ENCODE results near the gene ELANE. TPM values are rescaled to one million over a fixed set of nuclear protein-coding genes. Genes with fewer than 3 reads are reported as not detected.

Gene ELANE
- total RNA-seq = not detected in 2 replicates

DNA sequence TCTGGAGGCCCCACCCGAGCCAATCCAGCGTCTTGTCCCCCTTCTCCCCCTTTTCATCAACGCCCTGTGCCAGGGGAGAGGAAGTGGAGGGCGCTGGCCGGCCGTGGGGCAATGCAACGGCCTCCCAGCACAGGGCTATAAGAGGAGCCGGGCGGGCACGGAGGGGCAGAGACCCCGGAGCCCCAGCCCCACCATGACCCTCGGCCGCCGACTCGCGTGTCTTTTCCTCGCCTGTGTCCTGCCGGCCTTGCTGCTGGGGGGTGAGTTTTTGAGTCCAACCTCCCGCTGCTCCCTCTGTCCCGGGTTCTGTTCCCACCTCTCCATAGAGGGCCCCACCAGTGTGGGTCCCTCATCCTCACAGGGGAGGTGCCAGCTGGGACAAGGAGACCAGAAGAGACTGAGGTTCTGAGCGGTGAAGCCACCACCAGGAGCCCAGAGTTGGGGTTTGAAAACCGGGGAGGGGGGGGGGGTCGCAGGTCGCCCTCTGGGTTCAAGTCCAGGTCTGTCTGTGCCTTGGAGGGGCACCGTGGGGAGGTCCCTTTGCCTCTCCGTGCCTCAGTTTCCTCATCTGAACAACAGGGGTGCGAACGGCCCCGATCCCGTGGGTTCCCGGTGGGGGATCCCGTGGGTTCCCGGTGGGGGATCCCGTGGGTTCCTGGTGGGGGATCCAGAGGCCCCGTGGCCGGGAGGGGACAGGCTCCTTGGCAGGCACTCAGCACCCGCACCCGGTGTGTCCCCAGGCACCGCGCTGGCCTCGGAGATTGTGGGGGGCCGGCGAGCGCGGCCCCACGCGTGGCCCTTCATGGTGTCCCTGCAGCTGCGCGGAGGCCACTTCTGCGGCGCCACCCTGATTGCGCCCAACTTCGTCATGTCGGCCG, at the start of gene ELANE:
Gene ELANE, plus strand, starts transcription at position 168 of the 878 bp plus-strand sequence. Its CDS starts 26 bp downstream, at position 194.
- intact Hi-C loops (cut with micrococcal nuclease) = no loop called here

DNA sequence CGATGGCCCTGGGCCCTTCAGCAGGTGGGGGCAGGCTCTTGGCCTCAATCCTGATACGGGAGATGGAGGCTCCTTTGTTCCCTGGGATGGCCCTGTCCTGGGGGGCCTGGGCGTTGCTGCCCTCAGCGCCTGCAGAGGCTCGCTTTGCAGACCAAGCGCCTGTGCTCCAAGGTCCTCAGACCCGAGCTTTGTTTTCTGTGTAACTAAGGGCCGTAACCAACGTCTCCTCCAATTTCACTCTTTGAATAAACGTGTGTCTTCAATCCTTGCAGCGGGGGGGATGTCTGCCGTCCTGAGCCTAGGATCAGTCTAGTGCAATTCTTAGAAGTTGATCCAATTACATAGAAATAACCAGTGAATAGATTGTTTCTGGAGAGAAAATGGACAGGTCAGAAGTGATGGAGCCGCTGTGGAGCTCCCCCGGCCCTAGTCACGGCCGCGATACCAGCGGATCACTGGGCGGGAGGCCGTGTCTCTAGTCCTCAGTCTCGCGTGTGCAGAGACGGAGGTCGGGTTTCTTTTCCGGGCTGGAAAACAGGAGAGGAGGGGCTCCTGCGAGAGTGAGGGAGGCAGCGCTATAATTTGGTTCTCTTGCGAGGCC, 49.5 kb upstream of the ELANE start:
- intact Hi-C loops (cut with micrococcal nuclease) = no loop called here

- intact Hi-C loops (cut with micrococcal nuclease) = no loop called here
These were observed 49.0 kb upstream of the ELANE start for GRCh38 chr19:803099-803561.

- intact Hi-C loops (cut with micrococcal nuclease) = no loop called here
These were observed 48.3 kb upstream of the ELANE start for GRCh38 chr19:803686-804418.

- intact Hi-C loops (cut with micrococcal nuclease) = no loop called here
These were observed 47.5 kb upstream of the ELANE start for GRCh38 chr19:804419-805165.

DNA sequence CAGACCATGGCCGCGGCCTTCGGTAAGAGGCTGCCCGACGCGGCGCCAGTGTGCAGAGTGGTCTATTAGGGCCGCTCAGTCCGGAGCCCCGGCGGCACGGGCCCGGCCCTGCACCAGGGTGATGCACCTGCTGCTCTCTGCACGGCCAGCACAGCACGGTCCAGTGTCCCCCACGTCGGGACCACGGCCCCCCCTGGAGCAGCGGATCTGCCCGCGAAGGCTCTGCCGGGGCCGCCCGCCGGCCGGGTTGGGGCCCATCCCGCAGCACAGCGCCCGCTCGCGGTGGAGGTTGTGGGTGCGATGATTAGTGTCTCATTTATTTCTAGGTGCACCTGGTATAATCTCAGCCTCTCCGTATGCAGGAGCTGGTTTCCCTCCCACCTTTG, 46.9 kb upstream of the ELANE start:
- intact Hi-C loops (cut with micrococcal nuclease) = no loop called here

- intact Hi-C loops (cut with micrococcal nuclease) = no loop called here
These were observed 46.2 kb upstream of the ELANE start for GRCh38 chr19:805600-806550.

DNA sequence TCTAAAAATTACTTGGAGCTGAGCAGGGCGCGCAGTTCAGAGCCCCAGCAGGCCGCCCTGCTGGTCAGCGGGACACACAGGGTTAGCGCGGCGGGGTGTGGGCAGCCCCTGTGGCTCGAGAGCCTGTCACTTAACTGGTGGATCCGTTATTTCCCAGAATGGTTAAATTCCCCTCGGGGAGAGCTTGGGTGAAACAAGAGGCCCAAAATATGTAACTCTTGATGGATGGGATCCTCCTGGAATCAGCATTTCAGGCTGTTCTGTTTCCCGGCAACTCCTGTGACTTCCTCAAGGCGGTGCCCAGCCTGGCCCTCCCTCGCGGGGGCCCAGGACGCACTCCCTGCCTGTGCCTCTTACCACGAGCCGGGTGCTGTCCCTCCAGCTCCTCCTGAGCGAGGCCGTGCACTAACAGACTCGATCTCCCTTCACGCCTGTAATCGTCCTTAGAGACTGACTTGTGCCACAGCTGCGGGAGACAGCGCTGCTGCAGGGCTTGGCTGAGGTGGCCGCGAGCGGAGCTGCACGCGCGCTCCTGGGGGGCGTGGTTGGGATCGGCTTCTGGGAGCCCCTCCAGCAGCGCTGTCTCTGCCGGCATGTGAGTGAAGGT, 45.2 kb upstream of the ELANE start:
- intact Hi-C loops (cut with micrococcal nuclease) = no loop called here

- intact Hi-C loops (cut with micrococcal nuclease) = no loop called here
These were observed 44.3 kb upstream of the ELANE start for GRCh38 chr19:807627-808422.

DNA sequence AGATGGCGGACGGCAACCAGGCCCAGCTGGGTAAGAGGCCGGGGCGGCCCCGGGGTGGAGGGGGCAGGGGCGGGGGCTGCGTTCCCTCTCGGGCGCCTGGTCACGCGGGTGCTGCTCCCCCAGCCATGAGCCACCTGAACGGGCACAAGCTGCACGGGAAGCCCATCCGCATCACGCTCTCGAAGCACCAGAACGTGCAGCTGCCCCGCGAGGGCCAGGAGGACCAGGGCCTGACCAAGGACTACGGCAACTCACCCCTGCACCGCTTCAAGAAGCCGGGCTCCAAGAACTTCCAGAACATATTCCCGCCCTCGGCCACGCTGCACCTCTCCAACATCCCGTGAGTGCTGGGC, 43.7 kb upstream of the ELANE start:
- intact Hi-C loops (cut with micrococcal nuclease) = no loop called here

GRCh38 chr19:810077-810855, 41.8 kb upstream of the ELANE start:
- intact Hi-C loops (cut with micrococcal nuclease) = no loop called here

DNA sequence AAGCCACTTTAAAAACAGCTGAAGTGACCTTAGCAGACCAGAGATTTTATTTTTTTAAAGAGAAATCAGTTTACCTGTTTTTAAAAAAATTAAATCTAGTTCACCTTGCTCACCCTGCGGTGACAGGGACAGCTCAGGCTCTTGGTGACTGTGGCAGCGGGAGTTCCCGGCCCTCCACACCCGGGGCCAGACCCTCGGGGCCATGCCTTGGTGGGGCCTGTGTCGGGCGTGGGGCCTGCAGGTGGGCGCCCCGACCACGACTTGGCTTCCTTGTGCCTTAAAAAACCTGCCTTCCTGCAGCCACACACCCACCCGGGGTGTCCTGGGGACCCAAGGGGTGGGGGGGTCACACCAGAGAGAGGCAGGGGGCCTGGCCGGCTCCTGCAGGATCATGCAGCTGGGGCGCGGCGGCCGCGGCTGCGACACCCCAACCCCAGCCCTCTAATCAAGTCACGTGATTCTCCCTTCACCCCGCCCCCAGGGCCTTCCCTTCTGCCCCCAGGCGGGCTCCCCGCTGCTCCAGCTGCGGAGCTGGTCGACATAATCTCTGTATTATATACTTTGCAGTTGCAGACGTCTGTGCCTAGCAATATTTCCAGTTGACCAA, 41.1 kb upstream of the ELANE start:
- intact Hi-C loops (cut with micrococcal nuclease) = no loop called here

- intact Hi-C loops (cut with micrococcal nuclease) = no loop called here
These were observed 40.5 kb upstream of the ELANE start for GRCh38 chr19:811506-812048.

DNA sequence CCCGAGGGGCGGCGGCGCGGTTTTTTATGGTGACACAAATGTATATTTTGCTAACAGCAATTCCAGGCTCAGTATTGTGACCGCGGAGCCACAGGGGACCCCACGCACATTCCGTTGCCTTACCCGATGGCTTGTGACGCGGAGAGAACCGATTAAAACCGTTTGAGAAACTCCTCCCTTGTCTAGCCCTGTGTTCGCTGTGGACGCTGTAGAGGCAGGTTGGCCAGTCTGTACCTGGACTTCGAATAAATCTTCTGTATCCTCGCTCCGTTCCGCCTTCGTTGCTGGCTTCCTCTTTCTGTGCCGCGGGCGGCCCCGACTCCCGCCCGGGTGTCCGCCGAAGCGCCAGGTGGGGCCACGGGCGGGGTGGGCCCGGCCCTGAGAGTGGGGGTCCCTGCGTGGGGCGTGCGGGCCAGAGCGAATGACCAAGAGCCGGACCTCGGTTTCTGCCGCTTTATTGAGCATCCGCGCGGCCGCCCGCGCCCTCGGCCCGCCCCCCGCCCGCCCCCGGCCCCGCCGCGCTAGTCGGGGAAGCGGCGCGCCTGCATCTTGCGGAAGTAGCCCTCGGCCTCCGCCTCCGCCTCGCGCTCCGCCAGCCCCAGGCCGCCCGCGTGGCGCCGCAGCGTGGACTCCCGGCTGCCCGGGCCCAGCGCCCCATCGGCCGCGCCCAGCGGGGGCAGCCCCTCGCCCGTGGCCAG, 39.9 kb upstream of the ELANE start:
- intact Hi-C loops (cut with micrococcal nuclease) = no loop called here

DNA sequence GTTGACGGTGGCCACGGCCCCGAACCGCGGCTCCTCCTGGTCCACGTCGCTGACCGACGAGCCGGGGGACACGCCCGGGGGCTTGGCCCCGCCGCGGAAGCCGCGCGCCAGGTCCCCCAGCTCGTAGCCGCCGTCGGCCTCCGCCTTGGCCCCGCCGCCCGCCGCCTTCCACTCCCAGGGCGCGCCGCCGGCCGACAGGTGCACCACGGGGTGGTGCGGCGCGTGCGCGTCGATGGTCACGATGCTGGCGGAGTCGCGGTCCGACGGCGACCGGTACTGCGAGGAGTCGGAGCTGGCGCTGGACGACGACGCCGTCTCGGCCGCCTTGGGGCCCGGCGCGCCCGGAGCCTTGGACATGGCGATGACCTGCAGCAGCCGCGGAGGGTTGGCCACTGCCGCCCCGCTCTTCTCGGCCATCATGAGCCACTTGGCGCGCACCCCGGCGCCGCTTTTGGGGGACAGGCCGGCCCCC, 39.3 kb upstream of the ELANE start:
- intact Hi-C loops (cut with micrococcal nuclease) = no loop called here

GRCh38 chr19:813219-814151, 38.6 kb upstream of the ELANE start:
- intact Hi-C loops (cut with micrococcal nuclease) = no loop called here
